GM12878 (cell line): ENCODE measurements around the gene CSTPP1. TPM values are rescaled to one million over a fixed set of nuclear protein-coding genes. Genes with fewer than 3 reads are reported as not detected.

Source experiments
- ATAC-seq: fragments of 200-7000 bp; cut with Tn5 transposase; 3 replicates; pipeline ENCODE4 v1.9.1; 2020; ENCODE audit warnings: mild to moderate bottlenecking, moderate library complexity
- BruUV-seq: library from RNA; stranded (reverse); fragments of 400-500 nt; replicated peaks from 2 replicates; lab custom pipeline; 2021; lab: Mats Ljungman, UMichigan
- CTCF ChIA-PET: fragments of 300-600 bp; sonication (Branson Sonifier 250); formaldehyde crosslinking; extraction: SDS; loops from one replicate; lab custom pipeline; 2021; ENCODE audit warnings: inconsistent platforms; lab: Yijun Ruan, JAX
- POLR2A ChIA-PET: fragments of 350-600 bp; formaldehyde crosslinking; extraction: SDS; loops from one replicate; lab custom pipeline; 2021; ENCODE audit warnings: inconsistent platforms; lab: Charles Lee
- RAD21 ChIA-PET: fragments of 300-600 bp; sonication (Branson Sonifier 250); formaldehyde crosslinking; loops from one replicate; lab custom pipeline; 2023; ENCODE audit warnings: antibody characterized with exemption; ENCODE audit not compliant: unreplicated experiment; lab: Charles Lee
- SMC1A ChIA-PET: fragments of 300-600 bp; sonication (Branson Sonifier 250); formaldehyde crosslinking; loops from one replicate; lab custom pipeline; 2023; ENCODE audit not compliant: unreplicated experiment, uncharacterized antibody; lab: Charles Lee
- DNase-seq: peaks from one replicate; pipeline ENCODE4 v3.0.0-alpha.2; 2011; ENCODE audit warnings: low read depth, low spot score
- FAIRE-seq: peaks from 3 replicates; lab custom pipeline; 2011; peaks lifted over from hg19 to GRCh38; lab: Jason Lieb, UNC
- H2AFZ ChIP-seq: 2 replicates; pipeline ENCODE4 v1.6.0; 2011; ENCODE audit warnings: low read depth, low read length, control low read depth; ENCODE audit not compliant: control insufficient read depth
- H3K27ac ChIP-seq: 2 replicates; pipeline ENCODE4 v1.5.1; 2011; ENCODE audit warnings: control low read depth; ENCODE audit not compliant: control insufficient read depth, insufficient read depth
- H3K27me3 ChIP-seq, 2 experiments: replicated peaks in 1 of 2; 2 replicates each; pipeline versions ENCODE4 v1.6.0 to v1.6.1; 2011; ENCODE audit warnings: low read length in 1 of 2; ENCODE audit not compliant: control insufficient read depth in 2 of 2, insufficient read depth in 2 of 2
- H3K36me3 ChIP-seq, 2 experiments: 2 replicates each; pipeline ENCODE4 v1.5.1; 2011; ENCODE audit warnings: low read length in 1 of 2; ENCODE audit not compliant: control insufficient read depth in 2 of 2, insufficient read depth in 2 of 2
- H3K4me1 ChIP-seq: 2 replicates; pipeline ENCODE4 v1.6.1; 2011; ENCODE audit warnings: mild to moderate bottlenecking, low read length, moderate library complexity, mixed read lengths; ENCODE audit not compliant: control insufficient read depth, insufficient read depth
- H3K4me2 ChIP-seq: 2 replicates; pipeline ENCODE4 v1.6.0; 2011; ENCODE audit warnings: control low read depth; ENCODE audit not compliant: control insufficient read depth, insufficient read depth
- H3K4me3 ChIP-seq: fragments of 200-600 bp; sonication (generic); 2 replicates; pipeline ENCODE4 v1.5.1; 2016
- H3K79me2 ChIP-seq: 2 replicates; pipeline ENCODE4 v1.6.0; 2011; ENCODE audit warnings: low read length; ENCODE audit not compliant: control insufficient read depth, insufficient read depth
- H3K9ac ChIP-seq: 2 replicates; pipeline ENCODE4 v1.8.0; 2011; ENCODE audit warnings: low read length, control low read depth, mixed read lengths; ENCODE audit not compliant: control insufficient read depth, insufficient read depth
- H3K9me3 ChIP-seq: replicated peaks from 3 replicates; pipeline ENCODE4 v1.5.1; 2011; ENCODE audit warnings: mild to moderate bottlenecking, low read length; ENCODE audit not compliant: control insufficient read depth, insufficient read depth
- H4K20me1 ChIP-seq: 2 replicates; pipeline ENCODE4 v1.6.0; 2011; ENCODE audit not compliant: control insufficient read depth, insufficient read depth
- BACH1 ChIP-seq: fragments of 450-650 bp; IDR thresholded peaks from 2 replicates; pipeline ENCODE4 v1.6.1; 2017; ENCODE audit warnings: mild to moderate bottlenecking, borderline replicate concordance
- BCL11A ChIP-seq: IDR thresholded peaks from 2 replicates; pipeline ENCODE4 v1.6.1; 2011; ENCODE audit warnings: low read depth, low read length
- E4F1 ChIP-seq: fragments of 450-650 bp; IDR thresholded peaks from 2 replicates; pipeline ENCODE4 v1.6.1; 2018; ENCODE audit warnings: borderline replicate concordance, mild to moderate bottlenecking; ENCODE audit not compliant: partially characterized antibody
- PAX8 ChIP-seq: fragments of 450-650 bp; IDR thresholded peaks from 2 replicates; pipeline ENCODE4 v1.6.1; 2017; ENCODE audit warnings: mild to moderate bottlenecking, moderate library complexity
- RUNX3 ChIP-seq: IDR thresholded peaks from 2 replicates; pipeline ENCODE4 v1.6.1; 2012; ENCODE audit warnings: low read length, inconsistent platforms
- SPI1 ChIP-seq: IDR thresholded peaks from 2 replicates; pipeline ENCODE4 v1.6.1; 2011; ENCODE audit warnings: low read depth, mild to moderate bottlenecking, low read length, moderate library complexity, borderline replicate concordance; ENCODE audit not compliant: insufficient read depth
- TCF7 ChIP-seq: IDR thresholded peaks from 2 replicates; pipeline ENCODE4 v1.6.1; 2014; ENCODE audit warnings: antibody characterized with exemption, borderline replicate concordance
- WGBS: methylation state at CpG from one replicate; pipeline ENCODE4 v1.1.6; 2016; ENCODE audit warnings: low lambda C conversion rate; ENCODE audit not compliant: insufficient replicate concordance, insufficient coverage; ENCODE audit errors: missing lambda C conversion rate; 5-methylcytosine and 5-hydroxymethylcytosine counted together
- in situ Hi-C: fragments of 300-500 bp; cut with MboI; formaldehyde crosslinking; loops from 9 replicates; pipeline ENCODE4 v1.14.3; 2018; ENCODE audit warnings: mixed read lengths
- intact Hi-C: fragments of 100-400 bp; cut with micrococcal nuclease; formaldehyde crosslinking; loops from one replicate; pipeline ENCODE4 v1.14.2; 2022; ENCODE audit not compliant: unreplicated experiment
- polyA plus RNA-seq, 11 experiments: library from polyadenylated mRNA; depleted of rRNA in 4 of 11; unstranded in 6 of 11; stranded (reverse) in 5 of 11; fragments of >200 nt; fragmentation: Nextera tagmentation in 4 of 11; fragmentation: Illumina TruSeq in 1 of 11; extraction: Ambion mirVana in 4 of 11; extraction: Trizol in 1 of 11; gene quantifications; 1 replicate in 1 of 11; 2 replicates in 10 of 11; pipeline versions ENCODE4 v1.2.1 to v1.2.3, GENCODE V29; 2011 to 2016; ENCODE audit warnings: inconsistent platforms in 2 of 11, missing spikeins in 2 of 11, low read depth in 1 of 11
- total RNA-seq, 4 experiments: library from RNA; depleted of rRNA in 3 of 4; stranded (reverse); fragments of >200 nt in 3 of 4; fragmentation: Illumina TruSeq in 1 of 4; extraction: Trizol in 1 of 4; gene quantifications; 2 replicates each; pipeline versions ENCODE4 v1.2.1 to v1.2.3, GENCODE V29; 2013 to 2021

CSTPP1 gene
- total and polyA plus RNA-seq, 10 of the 15 experiments (the other 5 are each of a cell fraction or from before 2014, with no cell fraction given): 7.1 to 23.4 (median 17.5) TPM

GRCh38 chr11:47147250-47147649, 210.7 kb downstream of the CSTPP1 start (continued):
- no peak for TF ChIP-seq E4F1
- TF ChIP-seq PAX8: no peak

GRCh38 chr11:47147681-47148080, 211.1 kb downstream of the CSTPP1 start:
- CTCF ChIA-PET: interaction anchor here (1.0 kb wide), 1 partner anchor 8 kb away, joined by 3 read pairs; no protein-coding TSS in a partner anchor
- no TSS peak for BruUV-seq
- DNase-seq: no peak

More at GRCh38 chr11:47147681-47148080, 211.1 kb downstream of the CSTPP1 start:
- intact Hi-C loops (no loop called here), in situ Hi-C loops (no loop called here)
- Histone ChIP-seq H2AFZ (no peak overlapping the region), H3K4me2 (no peak overlapping the region), H3K36me3 (no peaks in the 10 kb centered on the region), H3K27ac (no peak overlapping the region), H3K27me3 (no peaks in the 10 kb centered on the region), H3K9me3 (no peaks in the 10 kb centered on the region), H3K9ac (no peak overlapping the region), H4K20me1 (no peaks in the 10 kb centered on the region), H3K4me1 (no peaks in the 10 kb centered on the region), H3K79me2 (no peaks in the 10 kb centered on the region), H3K4me3 (no peak overlapping the region)
- ChIA-PET SMC1A (interaction anchor here (1.1 to 1.2 kb wide), 2 partner anchors 15 to 16 kb away, joined by 3 to 4 read pairs; no protein-coding TSS in a partner anchor), RAD21 (no interaction called here), POLR2A (no interaction called here)
- ATAC-seq (no peak), FAIRE-seq (no peak)
- TF ChIP-seq BCL11A (no peak), RUNX3 (no peak), TCF7 (no peak), BACH1 (no peak), SPI1 (no peak)
- 74% methylated on average over 7 of the region's 7 CpGs for WGBS
